Natural killer cell (primary cell): ENCODE data around the gene TH. TPM values are rescaled to one million over a fixed set of nuclear protein-coding genes. Genes with fewer than 3 reads are reported as not detected.

Experiments
- ATAC-seq, 3 donors: fragments of 150-1000 bp in 2 of 3; fragments of 200-7000 bp in 1 of 3; cut with Tn5 transposase; 1 replicate in 1 of 3; 2 replicates in 2 of 3; pipeline ENCODE4 v1.10.0; 2021; ENCODE audit warnings: mild to moderate bottlenecking in 2 of 3, moderate library complexity in 2 of 3
- DNase-seq, 2 donors: peaks; one replicate each; pipeline versions ENCODE4 v3.0.0 to v3.0.0-alpha.2; 2013 to 2021; ENCODE audit warnings: mixed read lengths in 1 of 2
- H3K27ac ChIP-seq: one replicate; pipeline ENCODE4 v1.5.1; 2013; ENCODE audit warnings: mild to moderate bottlenecking, low read length
- H3K27me3 ChIP-seq: one replicate; pipeline ENCODE4 v1.6.1; 2013; ENCODE audit warnings: low read length; ENCODE audit not compliant: control insufficient read depth, insufficient read depth
- H3K36me3 ChIP-seq: one replicate; pipeline ENCODE4 v1.6.1; 2013; ENCODE audit warnings: low read length; ENCODE audit not compliant: control insufficient read depth, insufficient read depth
- H3K4me1 ChIP-seq: one replicate; pipeline ENCODE4 v1.6.1; 2013; ENCODE audit warnings: low read length; ENCODE audit not compliant: control insufficient read depth, insufficient read depth
- H3K4me3 ChIP-seq: one replicate; pipeline ENCODE4 v1.5.1; 2013; ENCODE audit warnings: low read length
- H3K9me3 ChIP-seq: one replicate; pipeline ENCODE4 v1.6.1; 2013; ENCODE audit warnings: low read length; ENCODE audit not compliant: control insufficient read depth, insufficient read depth
- H3K27ac Mint-ChIP-seq, 2 donors: one replicate each; pipeline ENCODE4 v1.8.0; 2022; ENCODE audit warnings: mild to moderate bottlenecking in 2 of 2, mixed read lengths in 2 of 2, moderate library complexity in 1 of 2
- H3K27me3 Mint-ChIP-seq, 2 donors: one replicate each; pipeline ENCODE4 v1.8.0; 2022; ENCODE audit warnings: low read depth in 2 of 2, mixed read lengths in 2 of 2
- H3K36me3 Mint-ChIP-seq: one replicate; pipeline ENCODE4 v1.8.0; 2022; ENCODE audit warnings: mixed read lengths
- H3K4me1 Mint-ChIP-seq, 2 donors: one replicate each; pipeline ENCODE4 v1.8.0; 2022; ENCODE audit warnings: mixed read lengths in 2 of 2
- H3K4me3 Mint-ChIP-seq: one replicate; pipeline ENCODE4 v1.8.0; 2022; ENCODE audit warnings: mild to moderate bottlenecking, moderate library complexity, mixed read lengths
- H3K9me3 Mint-ChIP-seq, 2 donors: one replicate each; pipeline ENCODE4 v1.8.0; 2022; ENCODE audit warnings: mixed read lengths in 2 of 2
- CTCF ChIP-seq: fragments of 200-600 bp; IDR thresholded peaks from one replicate; pipeline ENCODE4 v1.8.0; 2022; ENCODE audit warnings: antibody characterized with exemption
- WGBS: methylation state at CpG from one replicate; pipeline ENCODE4 v1.1.7; 2013; ENCODE audit warnings: missing lambda C conversion rate; ENCODE audit not compliant: insufficient coverage; 5-methylcytosine and 5-hydroxymethylcytosine counted together
- intact Hi-C: fragments of 100-400 bp; cut with micrococcal nuclease; formaldehyde crosslinking; loops from one replicate; pipeline ENCODE4 v1.14.2; 2022
- total RNA-seq, 4 donors: library from RNA; stranded (reverse); fragments of 120-200 nt in 1 of 4; gene quantifications; one replicate each; pipeline versions ENCODE4 v1.2.3 to v1.2.4, GENCODE V29; 2013 to 2022

Gene TH
- total RNA-seq, 3 donors from 2014 or later (not counting 1 experiment from before 2014, with no cell fraction given), result not detected

- 84% methylated on average over 10 of the region's 10 CpGs for WGBS
- H3K27me3 ChIP-seq, result no peaks in the 10 kb centered on the region
Observed at GRCh38 chr11:2202900-2203439, 31.4 kb upstream of the TH start.

GRCh38 chr11:2202071-2202899 is 30.7 kb upstream of the TH start:
- Histone ChIP-seq H3K36me3 (no peaks in the 10 kb centered on the region), H3K9me3 (no peaks in the 10 kb centered on the region), H3K27ac (no peak overlapping the region), H3K4me1 (peaks cover 22% of the 10 kb centered on the region), H3K27me3 (no peaks in the 10 kb centered on the region), H3K4me3 (no peak overlapping the region)
- ATAC-seq, result no peak
- no peak for TF ChIP-seq CTCF
- no peaks in the 10 kb centered on the region for H3K27me3 Mint-ChIP-seq
- no peak for DNase-seq
- no peak overlapping the region for H3K27ac Mint-ChIP-seq
- H3K4me3 Mint-ChIP-seq, result no peak overlapping the region
- peaks cover 0 to 10% of the 10 kb centered on the region in 2 donors for H3K4me1 Mint-ChIP-seq
- intact Hi-C loops, result no loop called here
- WGBS, result 59% methylated on average over 27 of the region's 29 CpGs
- peaks cover 2 to 3% of the 10 kb centered on the region in 2 donors for H3K9me3 Mint-ChIP-seq
- H3K36me3 Mint-ChIP-seq, result no peaks in the 10 kb centered on the region

More at GRCh38 chr11:2202900-2203439, 31.4 kb upstream of the TH start:
- Mint-ChIP-seq H3K27ac (no peak overlapping the region), H3K9me3 (peaks cover 2 to 3% of the 10 kb centered on the region in 2 donors), H3K4me1 (peaks cover 0 to 7% of the 10 kb centered on the region in 2 donors), H3K4me3 (no peak overlapping the region), H3K36me3 (no peaks in the 10 kb centered on the region), H3K27me3 (no peaks in the 10 kb centered on the region)
- Histone ChIP-seq H3K36me3 (no peaks in the 10 kb centered on the region), H3K4me3 (no peak overlapping the region), H3K27ac (no peak overlapping the region), H3K9me3 (no peaks in the 10 kb centered on the region), H3K4me1 (peaks cover 15% of the 10 kb centered on the region)
- ATAC-seq, result no peak
- TF ChIP-seq CTCF, result no peak
- intact Hi-C loops, result no loop called here
- DNase-seq, result no peak

- intact Hi-C loops, result no loop called here
- no peak for ATAC-seq
- Mint-ChIP-seq H3K4me3 (no peak overlapping the region), H3K4me1 (peaks cover 0 to 17% of the 10 kb centered on the region in 2 donors), H3K9me3 (peaks cover 2 to 3% of the 10 kb centered on the region in 2 donors), H3K27me3 (peaks cover 0 to 6% of the 10 kb centered on the region in 2 donors), H3K27ac (no peak overlapping the region), H3K36me3 (no peaks in the 10 kb centered on the region)
- Histone ChIP-seq H3K9me3 (no peaks in the 10 kb centered on the region), H3K27ac (no peak overlapping the region), H3K4me3 (no peak overlapping the region), H3K4me1 (peaks cover 27% of the 10 kb centered on the region), H3K27me3 (no peaks in the 10 kb centered on the region), H3K36me3 (no peaks in the 10 kb centered on the region)
- WGBS, result 89% methylated on average over 2 of the region's 2 CpGs
- DNase-seq, result no peak
- no peak for TF ChIP-seq CTCF
Observed at GRCh38 chr11:2201542-2201941, 29.9 kb upstream of the TH start.
